Endothelial cell of umbilical vein (primary cell): ENCODE results near the gene PRSS53. TPM values are rescaled to one million over a fixed set of nuclear protein-coding genes. Genes with fewer than 3 reads are reported as not detected.

Experiments used
- BruUV-seq: library from RNA; stranded (reverse); fragments of 400-500 nt; replicated peaks from 2 replicates; lab custom pipeline; 2021; lab: Mats Ljungman, UMichigan
- CTCF ChIA-PET: fragments of 300-600, 350-600 bp; sonication (Branson Sonifier 250); formaldehyde crosslinking; loops from one replicate; lab custom pipeline; 2021; ENCODE audit warnings: antibody characterized with exemption, inconsistent platforms; lab: Charles Lee
- POLR2A ChIA-PET: fragments of 300-600, 350-600 bp; sonication (Branson Sonifier 250); formaldehyde crosslinking; loops from one replicate; lab custom pipeline; 2021; ENCODE audit warnings: antibody characterized with exemption, inconsistent platforms; lab: Charles Lee
- DNase-seq: peaks from one replicate; pipeline ENCODE4 v3.0.0-alpha.2; 2011; ENCODE audit warnings: low read depth, low spot score
- FAIRE-seq: peaks from 2 replicates; lab custom pipeline; 2011; peaks lifted over from hg19 to GRCh38; lab: Jason Lieb, UNC
- H2AFZ ChIP-seq: 2 replicates; pipeline ENCODE4 v1.6.0; 2012; ENCODE audit warnings: low read depth, low read length, control low read depth, inconsistent platforms
- H3K27ac ChIP-seq: 2 replicates; pipeline ENCODE4 v1.5.1; 2011; ENCODE audit warnings: low read depth, mild to moderate bottlenecking, control low read depth, low read length, moderate library complexity; ENCODE audit not compliant: insufficient read depth
- H3K27me3 ChIP-seq, 2 experiments: 2 replicates each; pipeline versions ENCODE4 v1.6.0 to v1.6.1; 2011; ENCODE audit warnings: low read length in 2 of 2, mixed read lengths in 1 of 2; ENCODE audit not compliant: control insufficient read depth in 2 of 2, insufficient read depth in 2 of 2
- H3K36me3 ChIP-seq, 2 experiments: 2 replicates in 1 of 2; 3 replicates in 1 of 2; pipeline ENCODE4 v1.5.1; 2011; ENCODE audit warnings: low read length in 2 of 2, mild to moderate bottlenecking in 1 of 2, moderate library complexity in 1 of 2; ENCODE audit not compliant: control insufficient read depth in 2 of 2, insufficient read depth in 2 of 2; ENCODE audit errors: extremely low read depth in 1 of 2
- H3K4me1 ChIP-seq: 3 replicates; pipeline ENCODE4 v1.5.1; 2011; ENCODE audit warnings: mild to moderate bottlenecking, low read length; ENCODE audit not compliant: control insufficient read depth, insufficient read depth; ENCODE audit errors: extremely low read depth
- H3K4me2 ChIP-seq: 2 replicates; pipeline ENCODE4 v1.6.1; 2011; ENCODE audit warnings: low read length, control low read depth, mixed read lengths; ENCODE audit not compliant: insufficient read depth
- H3K4me3 ChIP-seq, 3 experiments: fragments of 200-600 bp in 1 of 3; sonication (generic), shearing (Covaris generic) in 1 of 3; replicated peaks in 1 of 3; 2 replicates each; pipeline ENCODE4 v1.5.1; 2011 to 2016; ENCODE audit warnings: control low read depth in 3 of 3, low read length in 3 of 3, mild to moderate bottlenecking in 2 of 3, inconsistent platforms in 1 of 3, low read depth in 1 of 3, moderate library complexity in 1 of 3; ENCODE audit not compliant: insufficient read depth in 1 of 3
- H3K79me2 ChIP-seq: 2 replicates; pipeline ENCODE4 v1.6.0; 2012; ENCODE audit warnings: low read length, inconsistent platforms; ENCODE audit not compliant: control insufficient read depth, insufficient read depth
- H3K9ac ChIP-seq: replicated peaks from 2 replicates; pipeline ENCODE3; 2011; ENCODE audit warnings: low read length, control low read depth; ENCODE audit not compliant: insufficient read depth; ENCODE audit errors: extremely low read depth
- H3K9me1 ChIP-seq: replicated peaks from 3 replicates; pipeline ENCODE4 v1.6.0; 2011; ENCODE audit warnings: mild to moderate bottlenecking, low read length; ENCODE audit not compliant: control insufficient read depth, insufficient read depth; ENCODE audit errors: extremely low read depth
- H3K9me3 ChIP-seq: replicated peaks from 2 replicates; pipeline ENCODE4 v1.5.1; 2012; ENCODE audit warnings: low read length, inconsistent platforms; ENCODE audit not compliant: control insufficient read depth, insufficient read depth
- H4K20me1 ChIP-seq: replicated peaks from 2 replicates; pipeline ENCODE3; 2011; ENCODE audit warnings: mild to moderate bottlenecking, low read length; ENCODE audit not compliant: control insufficient read depth, insufficient read depth; ENCODE audit errors: extremely low read depth
- CTCF ChIP-seq, 2 donors: IDR thresholded peaks; 1 replicate in 1 of 2; 2 replicates in 1 of 2; pipeline ENCODE4 v1.5.1; 2011; ENCODE audit warnings: low read length in 2 of 2, mild to moderate bottlenecking in 2 of 2, moderate library complexity in 2 of 2, control low read depth in 1 of 2, inconsistent platforms in 1 of 2, low read depth in 1 of 2; ENCODE audit not compliant: insufficient read depth in 1 of 2; ENCODE audit errors: extremely low read depth in 1 of 2
- EZH2 ChIP-seq: IDR thresholded peaks from 2 replicates; pipeline ENCODE4 v1.6.1; 2012; ENCODE audit warnings: borderline replicate concordance, low read depth, mild to moderate bottlenecking, moderate library complexity, low read length, inconsistent platforms; ENCODE audit not compliant: severe bottlenecking
- FOS ChIP-seq: IDR thresholded peaks from 2 replicates; pipeline ENCODE4 v1.6.1; 2011; ENCODE audit warnings: mild to moderate bottlenecking, low read length, moderate library complexity, borderline replicate concordance; ENCODE audit not compliant: insufficient read depth
- GATA2 ChIP-seq: IDR thresholded peaks from 2 replicates; pipeline ENCODE4 v1.7.0; 2011; ENCODE audit warnings: low read depth, mild to moderate bottlenecking, moderate library complexity, mixed read lengths, low read length; ENCODE audit not compliant: insufficient read length, insufficient read depth
- MYC ChIP-seq: IDR thresholded peaks from one replicate; pipeline ENCODE4 v1.6.1; 2011; ENCODE audit warnings: mild to moderate bottlenecking, low read depth, low read length
- POLR2AphosphoS5 ChIP-seq: IDR thresholded peaks from 2 replicates; pipeline ENCODE4 v1.6.1; 2012; ENCODE audit warnings: low read depth, mild to moderate bottlenecking, control low read depth, low read length, moderate library complexity; ENCODE audit not compliant: insufficient read depth
- dilution Hi-C: fragments of 300-500 bp; cut with MboI; formaldehyde crosslinking; loops from one replicate; pipeline ENCODE4 v1.15.0; 2019; ENCODE audit warnings: low sequenced_read_pairs; ENCODE audit not compliant: extremely low pct_ligation_motif_present
- intact Hi-C: fragments of 100-400 bp; cut with micrococcal nuclease; formaldehyde crosslinking; loops from one replicate; pipeline ENCODE4 v1.10.0; 2022
- polyA plus RNA-seq, 4 experiments: library from polyadenylated mRNA; depleted of rRNA in 3 of 4; stranded (reverse) in 3 of 4; unstranded in 1 of 4; fragments of >200 nt; gene quantifications; 2 replicates each; pipeline versions ENCODE4 v1.2.1 to v1.2.3, GENCODE V29; 2011 to 2012; ENCODE audit warnings: missing spikeins in 1 of 4
- total RNA-seq: library from RNA; stranded (reverse); gene quantifications from 2 replicates; pipeline ENCODE4 v1.2.3, GENCODE V29; 2021

Gene PRSS53
- total and polyA plus RNA-seq, 2 donors (not counting 3 experiments of a cell fraction or from before 2014, with no cell fraction given): 2.8 to 3.5 TPM

GRCh38 chr16:31085873-31086628 lies 2.7 kb downstream of the PRSS53 start:
- no peaks in the 10 kb centered on the region for H3K27me3 ChIP-seq
- no TSS peak for BruUV-seq
- no peaks in the 10 kb centered on the region for H4K20me1 ChIP-seq
- no peak for DNase-seq
- no peak overlapping the region for H3K27ac ChIP-seq
- no peaks in the 10 kb centered on the region for H3K9me3 ChIP-seq
- H3K36me3 ChIP-seq: peaks cover 2 to 12% of the 10 kb centered on the region in 2 experiments
- H3K4me3 ChIP-seq: no peak overlapping the region
- no peaks in the 10 kb centered on the region for H3K4me1 ChIP-seq
- intact Hi-C loops: no loop called here
- dilution Hi-C loops: no loop called here
- FAIRE-seq: no peak
- H3K9ac ChIP-seq: no peak overlapping the region
- H3K79me2 ChIP-seq: no peaks in the 10 kb centered on the region
- ChIA-PET POLR2A (interaction anchor here (0.6 kb wide), 1 partner anchor 126 kb away, joined by 7 read pairs; no protein-coding TSS in a partner anchor), CTCF (interaction anchor here (1.0 to 1.8 kb wide), 2 partner anchors 12 to 101 kb away, joined by 3 to 5 read pairs; partner anchors contain the start of genes HSD3B7, ZNF646 and ZNF668)
- H2AFZ ChIP-seq: no peak overlapping the region
- TF ChIP-seq EZH2 (no peak), CTCF (IDR thresholded peaks at IDR 0.05; ENCODE audit: extremely low read depth in 1 of 2, insufficient read depth in 1 of 2, low read depth in 1 of 2, low read length in 2 of 2) (no peak), POLR2AphosphoS5 (no peak), GATA2 (no peak), FOS (no peak), MYC (no peak)
- no peak overlapping the region for H3K4me2 ChIP-seq
- no peaks in the 10 kb centered on the region for H3K9me1 ChIP-seq
